Activated CD8-positive, alpha-beta memory T cell treated with anti-CD3 and anti-CD28 coated beads for 4 hours (primary cell): ENCODE results near the gene SPATA21.
A peak's percentile ranks its signal among the peaks of the same experiment; 100 is the strongest.

ENCODE experiments used
- DNase-seq, 2 donors: peaks; one replicate each; pipeline ENCODE4 v3.0.0-alpha.2; 2020; ENCODE audit warnings: low read depth in 2 of 2

Gene SPATA21

DNA sequence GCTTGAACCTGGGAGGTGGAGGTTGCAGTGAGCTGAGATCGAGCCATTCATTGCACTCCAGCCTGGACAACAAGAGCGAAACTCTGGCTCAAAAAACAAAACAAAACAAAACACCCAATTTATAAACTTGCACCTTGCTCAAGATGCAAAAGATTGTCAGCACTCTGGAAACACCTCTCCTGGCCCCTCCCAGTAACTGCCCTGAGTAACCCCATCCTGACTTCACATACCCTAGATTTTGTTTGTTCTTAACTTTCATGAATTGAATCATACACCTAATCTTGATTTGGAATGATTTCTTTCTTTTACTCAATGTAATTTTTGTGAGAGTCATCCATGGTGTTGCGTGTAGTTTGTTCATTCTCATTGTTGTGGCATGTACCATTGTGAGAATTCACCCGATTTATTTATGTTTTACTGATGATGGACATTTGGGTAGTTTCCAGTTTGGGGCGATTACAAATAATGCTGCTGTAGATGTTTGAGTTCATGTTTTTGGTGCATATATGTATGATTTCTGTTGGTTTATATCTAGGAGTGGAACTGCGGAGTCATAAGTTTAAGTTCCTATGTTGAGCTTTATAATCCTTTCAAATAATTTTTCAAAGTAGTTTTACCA lies 13.7 kb upstream of the SPATA21 start:
- no peak for DNase-seq

DNA sequence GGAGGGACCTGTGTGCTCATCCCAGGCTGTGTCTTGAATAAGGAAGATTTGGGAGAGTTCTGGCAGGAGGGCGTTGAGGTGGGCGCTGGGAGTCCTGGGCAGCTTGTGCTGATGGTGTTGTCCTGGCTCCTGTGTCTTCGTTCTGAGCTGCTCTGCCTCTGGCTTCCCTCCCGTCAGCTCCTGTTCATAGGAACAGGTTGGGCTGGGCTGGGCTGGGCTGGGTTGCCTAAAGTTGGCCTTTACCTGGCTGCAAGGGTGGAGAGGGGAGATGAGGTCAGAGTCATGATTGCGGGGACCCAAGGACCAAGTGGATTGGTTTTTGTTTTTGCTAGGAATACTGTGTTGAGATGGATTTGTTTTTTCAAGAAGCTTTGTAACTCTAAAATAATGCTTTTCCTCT lies 12.4 kb upstream of the SPATA21 start:
- DNase-seq: no peak

DNA sequence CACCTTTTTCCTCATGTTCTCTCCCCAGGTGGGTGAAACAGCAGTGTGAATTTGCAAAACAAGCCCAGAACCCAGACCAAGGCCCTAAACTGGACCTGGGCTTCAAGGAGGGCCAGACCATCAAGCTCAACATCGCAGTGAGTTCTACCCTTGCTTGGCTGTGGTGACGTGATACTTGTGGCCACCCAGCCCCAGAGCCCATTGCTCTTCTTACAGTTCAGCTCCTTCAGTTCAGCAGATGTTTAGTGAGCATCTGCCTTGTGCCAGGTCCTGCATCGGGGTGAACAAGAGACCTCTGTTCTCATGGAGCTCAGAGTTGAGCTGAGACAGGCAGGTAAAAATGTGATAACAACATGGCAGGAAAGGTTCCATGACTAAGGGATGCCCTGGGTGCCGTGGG lies 11.8 kb upstream of the SPATA21 start:
- no peak for DNase-seq

DNA sequence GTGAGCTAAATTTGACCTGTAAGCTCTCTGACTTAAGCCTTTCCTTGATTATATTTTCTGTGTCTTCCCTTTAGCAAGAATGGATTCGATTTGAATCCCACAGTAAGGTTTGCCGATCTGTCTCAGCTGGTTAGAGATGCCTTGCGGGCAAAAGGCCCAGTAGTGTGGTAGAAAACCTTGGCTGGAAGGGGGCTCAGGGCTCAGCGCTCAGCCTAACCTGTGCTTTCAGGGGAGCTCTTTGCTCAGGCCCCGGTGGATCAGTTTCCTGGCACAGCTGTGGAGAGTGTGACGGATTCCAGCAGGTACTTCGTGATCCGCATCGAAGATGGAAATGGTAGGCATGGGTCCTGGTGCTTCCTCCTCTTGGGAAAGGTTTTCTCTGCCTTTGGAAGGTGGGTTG lies 10.4 kb upstream of the SPATA21 start:
- DNase-seq: no peak

DNA sequence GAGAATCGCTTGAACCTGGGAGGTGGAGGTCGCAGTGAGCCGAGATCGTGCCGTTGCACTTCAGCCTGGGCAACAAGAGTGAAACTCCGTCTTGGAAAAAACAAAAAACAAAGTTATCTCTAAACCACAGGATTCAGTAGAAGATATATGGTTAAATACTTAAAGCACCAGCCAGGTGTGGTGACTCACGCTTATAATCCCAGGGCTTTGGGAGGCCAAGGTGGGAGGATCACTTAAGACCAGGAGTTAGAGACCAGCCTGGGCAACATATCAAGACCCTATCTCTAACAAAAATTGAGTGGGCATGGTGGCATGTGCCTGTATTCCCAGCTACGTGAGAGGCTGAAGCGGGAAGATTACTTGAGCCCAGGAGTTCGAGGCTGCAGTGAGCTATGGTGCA lies 8.9 kb upstream of the SPATA21 start:
- no peak for DNase-seq

- DNase-seq: no peak
Observed at GRCh38 chr1:16445052-16445451, 7.8 kb upstream of the SPATA21 start.

GRCh38 chr1:16443975-16444770 lies 6.9 kb upstream of the SPATA21 start:
- no peak for DNase-seq

DNA sequence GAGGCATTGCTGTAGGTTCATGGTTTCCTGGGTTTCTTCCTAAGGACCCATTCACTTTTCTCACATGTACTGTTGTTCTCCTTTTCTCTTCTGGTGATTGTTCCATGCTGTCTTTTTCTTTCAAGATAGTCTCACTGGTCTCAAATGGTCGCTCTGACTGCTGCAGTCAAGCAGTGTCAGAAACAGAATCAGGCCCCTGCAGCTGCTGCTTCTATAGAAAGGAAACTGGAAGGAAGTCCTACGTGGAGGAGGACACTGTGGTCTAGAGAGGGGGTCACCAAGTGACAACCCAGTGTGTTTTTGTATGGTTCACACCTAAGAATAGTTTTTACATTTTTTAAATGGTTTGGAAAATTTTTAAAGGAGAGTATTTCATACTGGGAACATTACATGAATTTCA lies 5.7 kb upstream of the SPATA21 start:
- DNase-seq: no peak

DNA sequence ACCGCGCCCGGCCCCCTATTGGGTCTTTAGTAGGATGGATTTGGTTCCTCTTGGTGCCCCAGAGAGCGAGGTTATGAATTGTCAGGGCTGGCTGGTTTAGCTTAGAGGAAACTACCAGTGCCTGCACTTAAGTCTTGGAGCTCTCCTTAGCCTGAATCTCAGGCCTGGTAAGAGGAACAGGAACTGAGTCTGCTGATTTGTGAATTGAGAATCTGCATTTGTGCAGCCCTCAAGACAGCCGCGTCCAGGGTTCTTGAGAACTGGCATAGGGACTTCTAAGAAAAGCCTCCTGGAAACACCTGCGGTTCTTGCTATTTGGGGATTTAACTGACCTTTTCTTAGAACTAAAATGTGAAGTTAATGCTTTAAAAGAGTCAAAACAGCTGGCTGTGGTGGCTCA lies 5.0 kb upstream of the SPATA21 start:
- DNase-seq: no peak

- no peak for DNase-seq
Observed at GRCh38 chr1:16441282-16441665, 4.0 kb upstream of the SPATA21 start.

GRCh38 chr1:16440470-16441281 lies 3.5 kb upstream of the SPATA21 start, which contains the start of gene NECAP2:
NECAP2 (plus strand) TSS chr1:16440724; CDS start chr1:16440762, 38 bp downstream.
- DNase-seq: peak; percentile 80 to 93

DNA sequence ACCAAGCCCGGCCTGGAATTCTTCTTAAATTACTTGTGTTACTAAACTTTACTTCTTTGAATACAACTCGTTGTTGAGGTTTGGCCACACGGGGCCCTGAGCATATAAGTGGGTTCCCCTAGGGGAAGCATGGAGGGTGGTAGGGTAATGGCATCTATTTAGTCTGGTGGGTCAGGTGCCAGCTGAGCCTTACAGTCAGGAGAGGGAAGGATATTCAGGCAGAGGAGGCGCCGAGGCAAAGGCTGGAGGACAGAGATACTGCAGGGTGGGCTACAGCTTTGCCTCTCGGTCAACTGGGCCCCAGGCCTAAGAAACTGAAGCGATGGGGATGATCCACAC lies 2.9 kb upstream of the SPATA21 start:
- DNase-seq: no peak

GRCh38 chr1:16438924-16439323 lies 1.7 kb upstream of the SPATA21 start:
- DNase-seq: no peak

- no peak for DNase-seq
Observed at GRCh38 chr1:16438516-16438915, 1.3 kb upstream of the SPATA21 start.

DNA sequence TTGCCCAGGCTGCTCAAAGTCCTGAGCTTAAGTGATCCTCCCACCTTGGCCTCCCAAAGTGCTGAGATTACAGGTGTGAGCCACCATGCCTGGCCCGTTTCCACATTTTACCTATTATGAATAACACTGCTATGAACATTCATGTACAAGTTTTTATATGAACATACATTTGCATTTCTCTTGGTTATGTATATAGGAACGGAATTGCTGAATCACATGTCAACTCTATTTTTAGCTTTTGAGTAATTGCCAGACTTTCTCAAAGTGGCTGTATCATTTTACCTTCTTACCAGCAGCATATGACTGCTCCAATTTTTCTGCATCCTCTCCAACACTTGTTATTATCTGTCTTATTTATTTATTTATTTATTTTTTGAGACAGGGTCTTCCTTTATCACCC lies 2.7 kb downstream of the SPATA21 start:
- DNase-seq: no peak

DNA sequence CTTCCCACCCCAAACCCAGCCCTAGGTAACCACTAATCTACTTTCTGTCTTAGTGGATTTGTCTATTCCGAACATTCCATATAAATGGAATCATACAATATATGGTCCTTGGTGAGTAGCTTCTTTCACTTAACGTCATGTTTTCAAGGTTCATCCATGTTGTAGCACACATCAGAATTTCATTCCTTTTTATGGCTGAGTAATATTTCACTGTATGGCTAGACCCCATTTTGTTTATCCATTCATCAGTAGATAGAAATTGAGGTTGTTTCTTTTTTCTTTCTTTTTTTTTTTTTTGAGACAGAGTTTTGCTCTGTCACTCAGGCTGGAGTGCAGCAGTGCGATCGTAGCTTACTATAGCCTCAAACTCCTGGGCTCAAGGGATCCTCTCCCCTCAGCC lies 3.2 kb downstream of the SPATA21 start:
- DNase-seq: no peak

DNA sequence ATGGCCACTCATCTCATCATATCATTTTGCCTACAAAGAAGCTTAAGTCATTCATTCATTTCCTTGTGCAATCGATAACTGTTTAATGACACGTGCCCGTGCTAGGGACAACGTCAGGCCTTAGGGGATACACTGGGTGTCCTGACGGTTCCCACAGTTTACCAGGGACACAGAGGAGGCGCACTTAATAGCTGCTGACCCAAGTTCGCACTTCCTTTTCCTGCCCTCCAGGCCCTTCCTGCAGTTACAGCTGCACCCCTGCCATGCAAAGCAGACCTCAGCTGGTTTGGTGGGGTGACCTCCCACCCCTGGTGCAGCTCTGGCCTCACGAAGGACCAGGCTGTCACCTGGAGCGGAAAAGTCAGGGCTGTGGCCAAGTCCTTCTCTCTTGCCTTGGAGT lies 4.2 kb downstream of the SPATA21 start:
- DNase-seq: no peak

- DNase-seq: no peak
Observed at GRCh38 chr1:16430606-16431005, 6.6 kb downstream of the SPATA21 start.

- no peak for DNase-seq
Observed at GRCh38 chr1:16425125-16426025, 11.8 kb downstream of the SPATA21 start.

DNA sequence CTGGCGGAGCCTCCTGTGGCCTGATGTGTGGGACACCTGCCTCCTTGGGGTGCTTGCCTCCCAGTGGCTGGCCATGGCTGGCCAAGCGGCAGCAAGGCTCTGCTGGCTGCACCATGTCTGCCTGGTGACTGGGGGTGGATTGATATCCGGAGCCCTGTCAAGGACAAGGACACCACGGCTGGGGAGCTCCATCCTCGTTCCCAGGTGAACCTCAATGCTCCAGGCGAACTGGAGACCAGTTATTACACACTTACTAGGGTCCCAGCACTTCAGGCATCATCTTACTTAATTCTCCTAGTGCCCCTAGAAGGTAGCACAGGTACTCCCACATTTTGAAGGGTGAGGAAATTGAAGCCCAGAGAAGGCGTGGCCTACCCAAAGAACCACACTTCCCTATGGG lies 15.2 kb downstream of the SPATA21 start:
- DNase-seq: no peak

DNA sequence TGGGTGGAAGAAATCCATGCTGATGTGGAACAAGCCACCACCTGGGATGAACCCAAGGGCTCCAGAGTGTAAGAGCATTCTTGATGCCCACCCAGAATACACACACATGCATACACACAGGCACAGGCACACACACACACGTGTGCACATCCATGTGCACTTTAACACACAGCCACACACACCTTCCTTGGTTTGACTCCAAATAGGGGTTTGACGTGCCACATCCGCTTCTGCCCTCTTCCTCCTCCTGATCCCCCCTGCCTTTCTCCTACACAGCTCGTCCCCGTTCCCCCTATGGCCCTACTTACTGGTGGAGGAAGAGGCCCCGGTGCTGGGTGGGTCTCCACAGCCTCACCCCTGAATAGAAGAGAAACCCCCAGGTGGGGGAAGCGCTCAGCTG lies 16.0 kb downstream of the SPATA21 start:
- no peak for DNase-seq
